ENCODE data around the gene SYT4. TPM values are rescaled to one million over a fixed set of nuclear protein-coding genes. Genes with fewer than 3 reads are reported as not detected.
"Not testable (repeated sequence)": the region's sequence is repeated elsewhere in the genome, so short reads cannot be mapped to it uniquely, and the experiment has no call there.

The SYT4 gene, protein sequence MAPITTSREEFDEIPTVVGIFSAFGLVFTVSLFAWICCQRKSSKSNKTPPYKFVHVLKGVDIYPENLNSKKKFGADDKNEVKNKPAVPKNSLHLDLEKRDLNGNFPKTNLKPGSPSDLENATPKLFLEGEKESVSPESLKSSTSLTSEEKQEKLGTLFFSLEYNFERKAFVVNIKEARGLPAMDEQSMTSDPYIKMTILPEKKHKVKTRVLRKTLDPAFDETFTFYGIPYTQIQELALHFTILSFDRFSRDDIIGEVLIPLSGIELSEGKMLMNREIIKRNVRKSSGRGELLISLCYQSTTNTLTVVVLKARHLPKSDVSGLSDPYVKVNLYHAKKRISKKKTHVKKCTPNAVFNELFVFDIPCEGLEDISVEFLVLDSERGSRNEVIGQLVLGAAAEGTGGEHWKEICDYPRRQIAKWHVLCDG
- not detected in 2 replicates for total RNA-seq (2014; rRNA removed; shearing (Covaris generic))
- not detected in 2 replicates for polyA plus RNA-seq (2015; cell fraction: cytosol; rRNA removed)
- polyA plus RNA-seq (2015; cell fraction: nucleus; rRNA removed) = not detected in 2 replicates

DNA sequence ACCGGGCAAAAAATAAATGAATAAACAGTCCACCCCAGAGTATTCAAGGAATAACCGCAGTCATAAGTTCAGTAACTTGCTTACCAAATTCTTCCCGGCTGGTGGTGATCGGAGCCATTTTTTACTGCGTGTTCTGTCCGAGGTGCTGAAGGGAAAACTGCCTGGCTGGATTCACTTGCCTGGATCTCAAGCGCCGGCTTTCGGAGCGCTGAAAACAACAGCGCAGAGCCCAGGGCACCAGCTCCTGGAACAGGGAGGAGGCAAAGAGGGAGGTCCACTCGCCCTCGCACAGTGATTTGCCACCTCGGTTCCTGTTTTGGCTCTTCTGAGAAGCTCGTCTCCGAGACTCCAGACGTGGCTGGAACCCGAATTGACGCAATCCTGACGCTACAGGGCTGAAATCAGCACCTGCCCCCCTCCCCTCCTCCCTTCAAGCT lies at the start of gene SYT4:
Gene SYT4 (minus strand): TSS at position 327 of the 437 bp plus-strand sequence. CDS start 209 bp downstream, at position 118.
- in situ Hi-C loops (cut with HindIII; ENCODE audit: low pct_unique_long_range_greater_than_20kb, low sequenced_read_pairs) = no loop called here
- DNase-seq (ENCODE audit: low read depth, low spot score) = peak; percentile 45

DNA sequence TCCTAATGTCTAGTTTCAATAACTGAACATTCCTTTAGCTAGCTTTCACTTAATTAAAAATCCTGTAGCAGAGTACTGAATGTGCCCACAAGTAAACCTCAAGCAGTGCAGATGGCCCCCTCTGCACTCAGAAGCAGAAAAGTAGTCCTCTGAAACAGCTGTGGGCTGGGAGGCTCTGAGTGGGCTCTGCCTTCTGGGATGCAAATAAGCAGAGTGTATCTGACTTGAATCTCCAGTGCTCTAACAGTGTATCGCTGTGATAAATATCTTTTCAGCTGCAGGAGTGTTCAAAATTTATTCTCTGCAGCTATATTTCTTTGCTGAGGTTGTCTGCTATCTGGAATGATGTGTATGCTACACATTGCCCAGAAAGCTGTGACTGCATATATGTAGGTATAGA lies 44.8 kb upstream of the SYT4 start:
- DNase-seq (ENCODE audit: low read depth, low spot score) = no peak
- in situ Hi-C loops (cut with HindIII; ENCODE audit: low pct_unique_long_range_greater_than_20kb, low sequenced_read_pairs) = no loop called here

DNA sequence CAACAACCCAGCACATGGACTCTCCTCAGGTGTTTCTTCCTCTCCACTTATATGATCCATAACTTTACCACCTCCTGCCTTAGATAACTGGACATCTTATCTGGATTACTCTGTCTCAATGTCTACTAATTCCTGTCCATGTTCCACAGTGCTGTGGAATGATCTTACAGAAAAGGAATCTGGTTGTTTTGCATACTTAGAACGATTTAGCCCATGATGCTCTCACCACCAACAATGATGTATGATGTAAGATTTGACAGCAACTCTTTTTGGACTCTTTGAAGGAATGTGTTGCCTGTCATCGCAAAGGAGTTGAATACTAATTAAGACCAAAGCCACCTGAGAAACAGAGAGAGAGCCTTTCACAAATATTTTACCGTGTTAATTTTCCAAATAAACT lies 37.7 kb upstream of the SYT4 start:
- no peak for DNase-seq (ENCODE audit: low read depth, low spot score)
- in situ Hi-C loops (cut with HindIII; ENCODE audit: low pct_unique_long_range_greater_than_20kb, low sequenced_read_pairs) = no loop called here

DNA sequence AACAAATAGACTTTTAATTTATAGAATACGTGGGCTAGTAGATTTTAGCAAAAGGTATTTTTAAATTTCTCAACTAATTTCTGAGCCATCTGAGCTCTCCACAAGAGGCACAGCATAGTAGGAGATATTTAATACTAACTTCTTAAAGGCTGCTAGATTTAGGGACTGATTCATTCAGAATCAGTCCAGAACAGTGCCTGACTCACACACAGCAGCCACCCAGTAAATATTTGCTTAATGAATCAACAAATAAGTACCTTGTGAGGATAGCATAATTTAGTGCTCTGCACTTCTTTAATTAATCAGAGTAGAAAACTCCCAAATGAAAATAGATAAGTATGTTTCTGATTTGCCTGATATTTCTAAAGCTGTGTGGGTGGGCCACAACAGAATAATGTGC lies 35.6 kb upstream of the SYT4 start:
- no peak for DNase-seq (ENCODE audit: low read depth, low spot score)
- in situ Hi-C loops (cut with HindIII; ENCODE audit: low pct_unique_long_range_greater_than_20kb, low sequenced_read_pairs) = no loop called here

DNA sequence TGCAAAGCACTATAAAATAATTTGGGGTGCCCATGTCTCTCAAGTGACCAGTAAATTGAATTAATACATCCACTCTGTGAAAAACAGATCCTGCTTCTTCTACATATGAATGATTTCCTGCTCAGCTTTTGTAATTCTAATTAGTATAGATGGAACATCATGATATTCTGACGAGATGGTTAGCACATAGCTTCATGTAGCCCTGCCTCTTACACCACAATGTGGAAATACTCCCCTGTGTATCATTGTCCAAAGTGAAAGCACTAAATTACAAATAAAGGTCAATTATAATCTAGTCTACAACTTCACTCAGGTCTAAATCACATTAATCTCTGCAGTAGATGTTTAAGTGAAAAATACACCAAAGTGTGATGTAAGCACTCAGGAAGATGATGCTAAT lies 32.9 kb upstream of the SYT4 start:
- in situ Hi-C loops (cut with HindIII; ENCODE audit: low pct_unique_long_range_greater_than_20kb, low sequenced_read_pairs) = no loop called here
- no peak for DNase-seq (ENCODE audit: low read depth, low spot score)

DNA sequence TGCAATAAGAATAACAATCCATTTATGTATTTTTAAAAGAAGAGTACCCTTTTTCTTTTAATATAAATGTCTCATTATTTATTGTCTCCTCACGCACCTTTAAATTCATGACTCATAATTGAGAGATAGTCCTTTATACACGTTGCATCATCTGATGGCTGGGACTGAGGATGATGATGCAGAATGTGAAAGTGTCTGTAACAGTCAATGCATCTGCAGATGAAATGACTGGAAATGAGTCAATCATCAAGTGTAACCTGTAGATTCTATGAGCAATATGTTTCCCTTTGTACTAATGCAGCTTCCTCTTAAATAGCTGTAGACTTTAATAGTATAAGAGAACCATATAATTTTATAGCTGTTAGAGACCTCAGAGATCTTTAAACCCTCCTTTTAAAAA lies 26.1 kb upstream of the SYT4 start:
- in situ Hi-C loops (cut with HindIII; ENCODE audit: low pct_unique_long_range_greater_than_20kb, low sequenced_read_pairs) = no loop called here

DNA sequence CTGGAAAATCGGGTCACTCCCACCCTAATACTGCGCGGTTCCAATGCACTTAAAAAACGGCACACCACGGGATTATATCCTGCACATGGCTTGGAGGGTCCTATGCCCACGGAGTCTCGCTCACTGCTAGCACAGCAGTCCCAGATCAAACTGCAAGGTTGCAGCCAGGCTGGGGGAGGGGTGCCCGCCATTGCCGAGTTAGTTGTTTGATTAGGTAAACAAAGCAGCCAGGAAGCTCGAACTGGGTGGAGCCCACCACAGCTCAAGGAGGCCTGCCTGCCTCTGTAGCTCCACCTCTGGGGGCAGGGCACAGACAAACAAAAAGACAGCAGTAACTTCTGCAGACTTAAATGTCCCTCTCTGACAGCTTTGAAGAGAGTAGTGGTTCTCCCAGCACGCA lies 8.9 kb upstream of the SYT4 start:
- in situ Hi-C loops (cut with HindIII; ENCODE audit: low pct_unique_long_range_greater_than_20kb, low sequenced_read_pairs); DNase-seq (ENCODE audit: low read depth, low spot score): not testable (repeated sequence)

More for the DNA sequence above, 26.1 kb upstream of the SYT4 start:
- DNase-seq (ENCODE audit: low read depth, low spot score) = no peak

DNA sequence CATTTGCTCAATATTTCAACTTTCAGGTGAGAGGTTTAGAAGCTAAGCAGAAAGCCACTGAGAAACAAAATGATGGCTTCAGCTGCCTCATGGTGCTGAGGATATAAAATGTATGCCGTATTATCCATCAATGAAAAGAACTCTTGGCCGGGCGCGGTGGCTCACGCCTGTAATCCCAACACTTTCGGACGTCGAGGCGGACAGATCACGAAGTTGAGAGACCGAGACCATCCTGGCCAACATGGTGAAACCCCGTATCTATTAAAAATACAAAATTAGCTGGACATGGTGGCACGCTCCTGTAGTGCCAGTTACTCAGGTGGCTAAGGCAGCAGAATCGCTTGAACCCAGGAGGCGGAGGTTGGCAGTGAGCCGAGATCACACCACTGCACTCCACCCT lies 6.0 kb upstream of the SYT4 start:
- no peak for DNase-seq (ENCODE audit: low read depth, low spot score)
- in situ Hi-C loops (cut with HindIII; ENCODE audit: low pct_unique_long_range_greater_than_20kb, low sequenced_read_pairs) = no loop called here

DNA sequence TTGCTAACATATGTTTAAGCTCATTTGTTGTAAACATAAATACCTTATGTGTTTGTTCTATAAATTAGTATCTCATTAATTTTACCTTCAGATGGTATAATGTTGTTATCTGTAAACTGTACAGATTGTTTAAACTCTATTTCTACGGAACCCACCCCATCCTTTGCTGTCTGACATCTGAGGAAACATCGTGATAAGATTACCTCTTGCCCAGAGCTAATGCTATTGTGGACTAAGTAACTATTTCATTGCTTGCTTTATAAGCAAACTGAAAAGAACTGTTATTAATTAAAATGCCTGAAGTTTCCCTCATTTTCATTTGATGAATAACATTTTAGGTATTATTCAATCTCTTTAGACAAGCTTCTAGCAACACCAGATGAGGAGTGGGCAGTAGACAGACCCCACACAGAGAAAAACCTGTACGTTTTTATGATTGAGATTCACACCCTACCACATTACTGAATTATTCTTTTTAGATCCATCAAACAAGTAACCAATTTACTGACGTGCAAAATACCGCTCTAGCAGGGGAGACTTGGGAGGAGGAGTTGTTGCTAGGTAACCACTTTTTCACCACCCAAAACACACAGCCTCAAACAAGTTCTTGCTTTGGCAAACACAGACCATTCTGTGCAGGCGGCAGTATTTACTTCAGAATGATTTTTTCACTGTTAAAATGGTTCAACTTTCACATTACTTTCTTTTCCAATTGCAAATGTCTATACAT lies 1.9 kb upstream of the SYT4 start:
- in situ Hi-C loops (cut with HindIII; ENCODE audit: low pct_unique_long_range_greater_than_20kb, low sequenced_read_pairs) = no loop called here
- peak; percentile 23 for DNase-seq (ENCODE audit: low read depth, low spot score)

DNA sequence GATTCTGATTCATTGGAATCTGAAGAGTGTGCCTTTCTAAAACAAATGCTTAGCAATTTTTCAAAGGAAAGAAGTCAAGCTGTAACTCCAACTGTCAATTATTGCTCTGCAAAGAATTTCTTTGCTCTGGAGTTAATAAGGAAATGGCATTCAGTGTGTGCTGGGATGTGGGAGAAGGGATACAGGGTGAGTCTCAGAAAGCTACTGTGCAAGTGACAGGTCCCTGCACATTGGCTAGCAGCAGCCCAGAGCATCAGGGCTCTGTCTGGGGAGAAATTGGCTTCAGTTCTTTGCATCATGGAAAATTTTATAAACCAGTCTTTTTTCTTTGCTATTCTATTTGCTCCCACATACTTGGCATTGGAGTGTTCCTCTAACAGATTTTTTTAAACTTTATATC lies 1.1 kb upstream of the SYT4 start:
- in situ Hi-C loops (cut with HindIII; ENCODE audit: low pct_unique_long_range_greater_than_20kb, low sequenced_read_pairs) = no loop called here
- no peak for DNase-seq (ENCODE audit: low read depth, low spot score)

DNA sequence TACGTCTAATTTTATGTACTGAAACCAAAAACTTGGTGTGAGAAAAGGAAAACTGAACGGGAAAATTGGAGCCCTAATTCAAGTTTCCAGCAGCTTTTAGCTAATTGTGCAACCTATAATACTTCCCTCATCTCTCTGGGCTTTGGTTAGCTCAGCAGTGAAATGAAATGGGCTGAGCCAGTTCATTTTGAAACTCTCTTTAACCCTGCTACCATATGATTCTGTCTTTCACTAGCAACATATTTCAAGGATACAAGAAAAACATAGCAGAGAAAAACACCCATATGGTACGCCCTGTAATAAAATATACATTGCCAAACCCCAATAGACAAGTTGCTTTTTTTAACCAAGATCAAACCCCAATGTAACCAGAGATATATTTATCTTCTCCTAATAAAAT lies 799 bp downstream of the SYT4 start:
- no peak for DNase-seq (ENCODE audit: low read depth, low spot score)
- in situ Hi-C loops (cut with HindIII; ENCODE audit: low pct_unique_long_range_greater_than_20kb, low sequenced_read_pairs) = no loop called here

DNA sequence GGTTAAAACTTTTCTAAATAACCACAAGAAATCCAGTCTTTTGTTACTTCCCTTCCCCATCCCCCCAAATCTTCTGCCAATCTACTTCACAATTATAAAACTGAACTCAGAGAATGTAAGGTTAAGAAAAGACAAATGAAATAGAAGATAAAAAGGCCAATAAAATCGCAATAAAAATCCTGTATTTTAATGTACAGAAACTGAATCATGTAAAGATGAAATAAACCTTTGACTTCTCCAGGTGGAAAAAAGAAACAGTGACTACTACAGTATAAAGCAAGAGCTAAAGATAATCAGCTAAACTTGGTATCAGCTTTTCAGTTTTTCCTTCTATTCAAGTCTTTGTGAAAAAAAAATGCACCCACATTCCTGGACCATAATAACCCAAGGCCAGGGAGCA lies 1.7 kb downstream of the SYT4 start:
- no peak for DNase-seq (ENCODE audit: low read depth, low spot score)
- in situ Hi-C loops (cut with HindIII; ENCODE audit: low pct_unique_long_range_greater_than_20kb, low sequenced_read_pairs) = no loop called here

DNA sequence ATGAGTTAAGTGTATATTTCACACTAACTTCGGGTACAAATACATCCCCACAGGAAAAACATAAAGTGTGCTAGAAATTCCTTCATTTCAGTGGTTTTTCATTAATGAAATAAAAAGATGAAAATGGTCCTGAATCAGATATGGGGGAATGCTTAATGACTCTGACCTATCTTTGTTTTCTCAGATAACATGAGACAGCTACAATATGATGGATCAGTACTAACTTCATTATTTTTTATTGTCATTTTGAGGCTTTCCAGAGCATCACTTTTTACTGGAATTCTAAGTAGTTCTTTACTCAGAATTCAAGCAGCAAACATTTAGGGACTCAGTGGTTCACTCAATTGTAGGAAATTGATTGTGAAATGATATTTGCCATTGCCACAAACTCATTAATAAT lies 2.8 kb downstream of the SYT4 start:
- DNase-seq (ENCODE audit: low read depth, low spot score) = no peak
- in situ Hi-C loops (cut with HindIII; ENCODE audit: low pct_unique_long_range_greater_than_20kb, low sequenced_read_pairs) = no loop called here

DNA sequence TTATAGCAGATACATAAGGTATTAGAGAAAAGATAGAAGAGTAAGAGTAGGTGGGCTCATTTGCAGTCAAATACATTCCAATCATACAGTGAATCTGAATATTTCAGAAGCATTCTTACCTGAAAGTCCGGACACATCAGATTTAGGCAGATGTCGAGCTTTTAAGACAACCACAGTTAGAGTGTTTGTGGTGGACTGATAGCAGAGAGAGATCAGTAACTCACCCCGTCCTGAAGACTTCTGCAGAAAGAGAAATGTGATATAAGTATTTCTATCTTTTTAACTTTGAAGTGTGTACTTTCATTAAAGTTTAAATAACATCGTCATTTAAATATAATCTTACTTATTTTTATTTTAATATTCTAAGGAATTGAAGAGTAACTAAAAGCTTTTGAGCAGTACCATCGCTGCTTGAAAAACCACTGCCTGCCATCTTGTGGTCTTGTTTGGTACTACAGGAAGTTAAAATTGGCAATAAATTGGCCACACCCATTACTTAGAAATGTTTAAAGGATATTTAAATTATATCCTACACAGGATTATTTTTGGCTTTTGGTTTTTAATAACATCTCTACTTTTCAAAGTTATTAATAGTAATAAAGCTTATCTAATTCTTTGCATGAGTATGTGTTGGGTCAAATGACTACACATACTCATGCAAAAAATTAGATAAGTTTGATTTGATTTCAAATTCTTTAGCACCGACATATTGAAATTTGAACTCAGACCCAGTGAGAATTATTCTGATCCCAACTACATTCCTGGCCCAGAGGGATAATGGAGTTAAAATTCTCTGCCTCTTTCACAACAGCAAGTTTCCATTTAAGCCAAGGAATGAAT lies 5.5 kb downstream of the SYT4 start:
- peak; percentile 46 for DNase-seq (ENCODE audit: low read depth, low spot score)
- in situ Hi-C loops (cut with HindIII; ENCODE audit: low pct_unique_long_range_greater_than_20kb, low sequenced_read_pairs) = no loop called here

DNA sequence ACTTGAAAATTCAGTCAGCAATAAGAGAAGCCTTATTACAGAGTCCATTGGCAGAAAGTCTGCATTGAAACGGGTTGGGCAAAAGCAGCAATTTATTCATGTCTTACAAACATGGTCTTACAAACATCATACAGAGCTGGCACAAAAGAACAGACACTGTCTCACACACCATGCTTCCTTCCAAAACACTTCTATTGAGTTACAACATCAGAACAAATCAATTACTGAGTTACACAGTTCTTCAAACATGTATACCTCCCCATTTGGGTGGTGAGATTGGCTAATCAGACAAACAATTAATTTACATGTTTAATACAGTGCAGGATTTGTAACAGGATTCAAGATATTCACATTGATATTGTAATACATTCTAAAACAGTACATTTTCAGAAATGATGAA lies 9.5 kb downstream of the SYT4 start:
- in situ Hi-C loops (cut with HindIII; ENCODE audit: low pct_unique_long_range_greater_than_20kb, low sequenced_read_pairs) = no loop called here

DNA sequence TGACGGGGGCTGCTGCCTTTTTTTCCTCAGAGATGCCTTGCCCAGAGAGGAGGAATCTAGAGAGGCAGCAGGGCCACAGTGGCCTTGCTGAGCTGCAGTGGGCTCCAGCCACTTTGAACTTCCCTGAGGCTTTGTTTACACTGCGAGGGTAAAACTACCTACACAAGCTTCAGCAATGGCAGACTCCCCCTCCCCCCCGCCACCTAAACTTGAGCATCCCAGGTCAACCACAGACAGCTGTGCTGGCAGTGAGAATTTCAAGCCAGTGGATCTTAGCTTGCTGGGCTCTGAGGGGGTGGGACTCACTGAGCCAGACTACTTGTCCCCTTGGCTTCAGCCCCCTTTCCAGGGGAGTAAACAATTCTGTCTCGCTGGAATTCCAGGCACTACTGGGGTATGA lies 11.8 kb downstream of the SYT4 start:
- in situ Hi-C loops (cut with HindIII; ENCODE audit: low pct_unique_long_range_greater_than_20kb, low sequenced_read_pairs) = no loop called here
- no peak for DNase-seq (ENCODE audit: low read depth, low spot score)

More for the DNA sequence above, 9.5 kb downstream of the SYT4 start:
- no peak for DNase-seq (ENCODE audit: low read depth, low spot score)

DNA sequence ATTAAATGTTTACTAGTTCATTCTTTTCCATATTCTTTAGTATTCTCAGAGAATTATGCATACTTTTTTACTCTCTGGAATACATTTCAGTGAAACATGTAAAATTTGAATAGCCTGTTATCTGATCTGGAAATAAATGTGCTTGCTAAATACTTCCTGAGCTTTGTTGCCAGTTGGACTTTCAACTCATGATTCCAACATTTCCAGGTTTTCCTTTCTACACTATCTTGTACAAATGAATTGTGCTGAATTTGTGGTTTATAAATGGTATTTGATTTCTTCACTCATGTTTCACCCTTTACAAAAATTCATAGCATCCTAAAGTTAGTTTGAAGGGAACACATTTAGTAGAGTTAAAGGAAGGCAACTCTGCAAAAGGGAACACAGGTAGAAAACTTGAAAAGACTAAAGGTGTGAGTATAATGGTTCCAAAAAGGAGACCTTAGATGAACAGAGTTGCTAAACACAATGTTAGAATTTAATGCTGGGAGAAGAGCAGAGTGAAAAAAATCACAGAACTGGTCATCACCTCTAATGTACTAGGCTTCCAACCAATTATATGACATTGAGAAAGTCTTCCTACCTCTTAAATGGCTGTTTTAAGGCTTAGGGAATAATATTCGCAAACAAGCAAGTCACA lies 28.6 kb downstream of the SYT4 start:
- no peak for DNase-seq (ENCODE audit: low read depth, low spot score)
- in situ Hi-C loops (cut with HindIII; ENCODE audit: low pct_unique_long_range_greater_than_20kb, low sequenced_read_pairs) = no loop called here

All from SK-MEL-5 (cell line).